Hematopoietic multipotent progenitor cell treated with erythropoietin and hydrocortisone succinate and interleukin-3 and kit ligand, for 6 days (in vitro differentiated cells): Measurements from ENCODE around the gene KRT32.
"Not testable (repeated sequence)": the region's sequence is repeated elsewhere in the genome, so short reads cannot be mapped to it uniquely, and the experiment has no call there.

Experiments used
- DNase-seq: peaks from one replicate; pipeline ENCODE4 v3.0.0-alpha.2; 2015

KRT32 gene

DNA sequence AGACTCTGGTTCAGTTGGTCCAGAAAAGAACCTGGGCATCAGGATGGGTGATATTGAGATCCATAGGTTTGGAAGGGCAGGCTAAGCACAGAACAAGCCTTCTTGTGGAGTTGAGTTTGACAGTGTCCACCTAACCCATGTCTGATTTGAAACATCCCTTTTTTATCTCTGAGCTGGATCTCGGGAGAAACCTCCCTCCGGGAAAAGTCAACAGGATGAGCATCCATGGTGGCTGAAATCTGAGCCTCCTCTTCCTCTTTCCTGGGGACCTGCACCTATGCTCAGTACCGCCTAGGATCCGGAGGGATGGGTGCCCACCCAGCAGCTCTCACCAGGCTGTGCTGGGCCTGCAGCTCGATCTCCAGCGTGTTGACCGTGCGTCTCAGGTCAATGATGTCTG lies 3.4 kb downstream of the KRT32 start:
- DNase-seq, result no peak

GRCh38 chr17:41462705-41463104 lies 4.5 kb downstream of the KRT32 start:
- DNase-seq, result no peak

GRCh38 chr17:41457676-41458075 lies 9.5 kb downstream of the KRT32 start:
- DNase-seq, result no peak

DNA sequence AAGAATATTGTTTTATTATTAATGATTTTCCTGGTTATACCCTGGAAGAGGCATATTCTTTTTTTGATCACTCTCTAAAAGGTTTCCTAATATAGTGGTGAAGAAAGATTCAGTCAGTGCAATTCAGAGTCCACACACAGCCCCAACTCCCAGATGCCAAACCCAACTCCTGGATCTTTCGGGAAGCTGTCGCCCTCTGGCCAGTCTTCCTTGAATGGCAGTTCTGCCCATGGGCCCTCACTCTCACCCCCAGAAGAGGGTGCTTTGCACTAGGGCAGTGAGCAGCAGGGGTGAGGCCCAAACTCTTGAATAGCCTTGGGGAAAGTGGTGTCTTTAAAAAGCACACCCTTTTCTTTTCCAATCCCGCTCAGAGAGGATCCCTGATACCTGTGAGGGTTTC lies 11.0 kb downstream of the KRT32 start:
- DNase-seq, result no peak

DNA sequence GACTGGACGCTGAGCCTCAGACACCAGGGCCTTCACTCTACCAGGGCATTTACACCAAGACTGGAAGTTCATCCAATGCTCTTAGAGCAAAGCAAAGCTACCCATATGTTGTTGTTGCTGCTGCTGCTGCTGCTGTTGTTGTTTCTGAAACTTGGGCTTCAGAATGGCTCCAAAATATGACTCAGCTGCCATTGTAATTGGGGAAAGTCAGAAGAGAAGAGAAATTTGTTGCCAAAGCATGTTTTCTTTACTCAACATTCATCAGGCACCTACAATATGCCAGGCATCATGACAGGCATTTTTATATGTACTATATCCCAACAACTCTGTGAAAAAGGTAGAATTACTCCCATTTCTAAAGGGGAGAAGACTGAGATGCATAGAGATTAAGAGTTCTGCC lies 11.9 kb downstream of the KRT32 start:
- no peak for DNase-seq

DNA sequence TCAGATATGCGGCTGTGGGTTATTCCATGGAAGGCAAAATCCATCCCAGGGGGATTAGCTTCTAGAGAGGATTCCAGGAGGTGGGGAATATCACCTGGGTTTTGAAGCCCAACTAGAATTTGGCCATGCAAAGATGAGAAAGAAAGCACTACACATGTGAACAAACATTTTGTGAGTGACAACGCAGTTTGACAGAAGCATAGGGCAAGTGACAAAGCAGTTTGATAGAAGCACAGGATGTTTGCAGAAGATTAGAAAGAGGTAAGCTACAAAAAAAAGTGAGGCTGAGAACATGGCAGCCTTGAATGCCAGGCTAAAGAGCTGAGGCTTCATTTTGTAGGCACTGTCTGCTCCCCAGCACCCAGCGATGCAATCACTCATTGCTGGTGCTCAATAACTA lies 14.1 kb downstream of the KRT32 start:
- no peak for DNase-seq

GRCh38 chr17:41452281-41452680 lies 14.9 kb downstream of the KRT32 start:
- peak; percentile 52 for DNase-seq

DNA sequence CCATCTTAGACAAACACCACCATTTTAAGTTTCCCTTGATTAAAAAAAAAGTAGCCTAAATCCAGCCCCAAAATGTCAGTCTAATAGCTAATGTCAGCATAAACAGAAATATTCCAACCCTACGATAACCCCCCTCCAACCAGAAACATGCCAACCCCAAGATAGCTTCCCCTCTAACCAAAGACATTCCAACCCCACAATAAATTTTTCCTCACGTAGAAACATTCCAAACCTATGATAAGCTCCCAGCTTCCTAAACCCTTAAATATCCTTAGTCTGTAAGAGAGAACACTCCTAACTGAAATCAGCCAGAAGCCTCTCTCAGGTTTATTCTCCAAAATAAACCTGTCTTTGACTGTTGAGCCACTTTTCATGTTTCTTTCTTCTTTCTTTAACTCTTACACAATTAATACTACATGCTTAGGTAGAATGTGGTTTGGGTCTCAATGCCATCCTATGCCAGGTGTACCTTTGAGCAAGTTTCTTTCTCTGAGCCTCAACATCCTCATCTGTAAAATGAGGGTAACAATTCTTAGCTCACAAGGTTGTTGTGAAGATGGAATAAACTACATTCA lies 15.9 kb downstream of the KRT32 start:
- no peak for DNase-seq

GRCh38 chr17:41449008-41449407 lies 18.2 kb downstream of the KRT32 start:
- no peak for DNase-seq

DNA sequence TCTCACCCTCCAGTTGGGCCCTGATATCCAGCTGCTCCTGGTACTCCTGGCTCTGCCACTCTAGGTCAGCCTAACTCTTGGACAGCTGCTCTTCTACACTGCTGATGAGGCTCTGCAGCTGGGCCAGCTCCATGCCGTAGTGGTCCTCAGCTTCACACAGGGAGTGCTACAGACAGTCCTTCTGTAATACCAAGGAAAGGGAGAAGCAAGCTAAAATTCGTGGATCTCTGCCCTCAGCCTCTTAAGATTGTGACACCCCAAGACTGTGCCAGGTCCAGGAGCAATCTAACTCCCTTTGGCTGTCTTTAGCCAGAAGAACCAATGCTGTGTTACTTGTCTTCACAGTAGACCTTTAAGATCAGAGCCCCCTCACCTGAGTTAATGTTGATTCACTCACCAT lies 18.7 kb downstream of the KRT32 start:
- DNase-seq, result no peak

DNA sequence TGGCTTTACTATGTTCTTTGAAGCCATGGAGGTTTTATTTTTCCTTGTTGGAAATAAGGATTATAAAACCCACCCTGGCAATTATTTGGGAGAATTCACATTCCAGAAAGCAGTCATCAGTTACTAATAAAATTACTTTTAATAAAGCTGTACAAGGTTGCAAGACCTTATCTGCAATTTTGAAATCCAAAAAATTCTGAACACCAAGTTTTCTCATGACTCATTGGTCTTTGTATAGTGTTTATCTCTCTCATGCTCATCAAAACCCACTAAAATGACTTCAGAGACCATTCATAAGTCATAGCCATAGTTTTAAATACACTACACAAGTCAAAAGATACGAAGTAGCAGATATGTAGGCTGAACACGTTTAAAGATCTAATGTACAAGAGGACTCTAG lies 20.4 kb downstream of the KRT32 start:
- no peak for DNase-seq

- no peak for DNase-seq
Observed at GRCh38 chr17:41444640-41445039, 22.5 kb downstream of the KRT32 start.

DNA sequence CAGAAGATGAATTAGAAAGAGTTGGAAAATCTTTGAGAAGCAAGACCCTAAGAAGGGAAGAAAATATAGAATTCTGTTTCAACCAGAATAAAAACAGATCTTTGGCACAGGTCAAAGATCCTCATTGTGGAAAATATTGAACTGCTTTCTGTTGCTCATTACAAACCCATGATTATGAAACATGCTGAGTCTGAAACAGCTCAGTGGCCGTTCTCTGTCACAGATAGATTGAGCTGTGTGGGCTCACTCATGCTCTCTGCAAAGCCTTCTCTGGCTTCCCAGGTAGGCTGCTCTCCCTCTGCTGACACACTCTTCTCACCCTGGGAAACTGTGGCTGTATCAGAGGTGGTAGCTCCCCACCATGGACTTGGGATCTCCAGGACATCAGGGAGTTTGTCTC lies 23.0 kb downstream of the KRT32 start:
- no peak for DNase-seq

- DNase-seq, result no peak
Observed at GRCh38 chr17:41442739-41443138, 24.4 kb downstream of the KRT32 start.

- no peak for DNase-seq
Observed at GRCh38 chr17:41440531-41441033, 26.6 kb downstream of the KRT32 start, which contains the start of gene KRT38. KRT38 (minus strand) TSS chr17:41440983; CDS start chr17:41440921, 62 bp downstream.

- DNase-seq, result no peak
Observed at GRCh38 chr17:41439375-41439774, 27.8 kb downstream of the KRT32 start.

- DNase-seq, result no peak
Observed at GRCh38 chr17:41437769-41438168, 29.4 kb downstream of the KRT32 start.

DNA sequence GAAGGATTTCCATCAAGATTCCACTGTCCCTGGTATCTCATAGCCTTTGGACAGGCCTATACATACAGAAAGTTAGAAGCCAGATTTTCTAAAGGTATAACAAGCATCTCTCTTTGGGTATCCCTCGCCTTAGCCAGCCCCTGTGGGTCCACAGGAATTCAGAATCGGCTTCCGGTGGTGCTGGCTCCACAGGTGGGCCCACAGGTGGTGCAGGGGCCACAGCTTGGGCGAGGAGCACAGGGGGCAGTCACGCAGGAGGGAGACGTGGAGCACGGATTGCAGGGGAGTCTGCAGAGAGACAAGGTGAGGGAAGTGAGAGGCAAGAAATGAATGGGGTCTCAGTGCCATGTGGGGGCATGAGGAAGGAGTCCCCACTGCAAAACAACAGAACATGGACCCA lies 29.9 kb downstream of the KRT32 start:
- no peak for DNase-seq

GRCh38 chr17:41434415-41434814 lies 32.8 kb downstream of the KRT32 start:
- DNase-seq, result no peak

DNA sequence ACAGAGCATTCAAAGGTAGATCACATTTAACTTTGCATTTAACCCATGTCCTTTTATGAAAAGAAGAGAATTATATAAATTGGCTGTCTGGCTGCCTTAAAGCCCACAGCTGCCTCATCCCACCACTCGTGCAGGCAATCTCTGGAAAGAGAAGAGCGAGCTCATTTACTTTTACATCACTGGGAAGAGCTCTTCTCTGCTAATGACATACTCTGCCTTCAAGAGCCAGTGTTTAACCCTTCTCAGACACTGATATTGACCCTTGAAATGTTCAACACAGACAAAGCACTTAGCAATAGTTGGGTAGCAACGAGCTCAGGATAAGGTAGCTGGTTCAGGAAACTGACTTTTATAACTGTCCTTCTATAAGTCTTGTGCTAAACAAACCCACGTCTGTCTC lies 33.2 kb downstream of the KRT32 start:
- no peak for DNase-seq

DNA sequence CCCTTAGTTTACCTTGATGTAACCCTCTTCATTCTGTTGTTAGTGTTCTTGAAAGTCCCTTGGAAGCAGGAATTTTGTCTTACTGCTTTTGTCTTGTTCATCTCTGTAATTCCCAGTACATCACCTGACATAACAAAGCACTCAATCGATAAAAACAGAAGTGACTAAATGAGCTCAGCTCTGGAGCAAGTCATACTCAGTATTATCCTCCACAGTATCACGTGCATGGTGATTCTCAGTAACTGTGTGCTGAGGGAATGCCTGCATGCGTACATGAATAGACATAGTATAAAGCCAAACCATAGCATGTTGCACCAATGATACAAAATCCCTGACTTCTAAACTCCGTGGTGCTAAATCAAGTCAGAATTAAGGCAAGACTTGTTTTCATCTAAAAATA lies 33.6 kb downstream of the KRT32 start:
- DNase-seq, result no peak

- DNase-seq, result not testable (repeated sequence)
Observed at GRCh38 chr17:41430376-41430775, 36.8 kb downstream of the KRT32 start.

DNA sequence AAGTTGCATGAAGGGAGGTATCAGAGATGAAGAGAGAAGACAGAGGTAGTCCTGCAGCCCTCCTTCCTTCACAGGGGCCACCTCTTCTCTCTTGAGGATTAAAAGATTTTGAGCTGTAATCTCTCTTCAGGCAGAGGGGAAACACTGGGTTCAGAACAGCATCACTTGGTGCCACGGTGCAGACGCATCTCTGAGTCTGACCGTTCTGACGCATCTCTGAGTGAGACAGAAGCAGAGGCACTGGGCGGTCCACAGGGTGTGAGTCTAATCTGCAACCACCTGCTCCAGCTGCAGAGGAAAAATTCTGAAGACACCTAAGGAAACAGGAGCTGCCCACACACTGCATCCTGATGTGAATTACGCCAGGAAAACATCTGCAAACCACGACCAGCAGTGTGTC lies 37.5 kb downstream of the KRT32 start:
- no peak for DNase-seq

GRCh38 chr17:41428591-41429291 lies 38.4 kb downstream of the KRT32 start:
- no peak for DNase-seq

GRCh38 chr17:41424111-41424635 lies 43.0 kb downstream of the KRT32 start, which contains the start of gene KRT37:
KRT37 (minus strand) TSS chr17:41424585; CDS start chr17:41424523, 62 bp downstream.
- DNase-seq, result no peak
